Naive B cell (primary cell): ENCODE measurements around the gene PDE7B. TPM values are rescaled to one million over a fixed set of nuclear protein-coding genes. Genes with fewer than 3 reads are reported as not detected.

Experiments used
- ATAC-seq, 2 donors: fragments of 150-1000 bp; cut with Tn5 transposase; 2 replicates each; pipeline ENCODE4 v1.10.0; 2021; ENCODE audit warnings: low read depth in 2 of 2, mild to moderate bottlenecking in 2 of 2, moderate library complexity in 2 of 2
- DNase-seq: peaks from one replicate; pipeline ENCODE4 v3.0.0; 2022
- H3K27ac Mint-ChIP-seq, 6 donors: one replicate each; pipeline ENCODE4 v1.8.0; 2020 to 2022; ENCODE audit warnings: mild to moderate bottlenecking in 6 of 6, mixed read lengths in 6 of 6, moderate library complexity in 5 of 6, inconsistent platforms in 2 of 6
- H3K27me3 Mint-ChIP-seq, 3 donors: one replicate each; pipeline ENCODE4 v1.8.0; 2021 to 2022; ENCODE audit warnings: mixed read lengths in 3 of 3, mild to moderate bottlenecking in 1 of 3
- H3K36me3 Mint-ChIP-seq, 2 donors: one replicate each; pipeline ENCODE4 v1.8.0; 2020 to 2022; ENCODE audit warnings: mixed read lengths in 2 of 2, inconsistent platforms in 1 of 2, mild to moderate bottlenecking in 1 of 2
- H3K4me1 Mint-ChIP-seq, 3 donors: one replicate each; pipeline ENCODE4 v1.8.0; 2020 to 2022; ENCODE audit warnings: mixed read lengths in 3 of 3, inconsistent platforms in 1 of 3, mild to moderate bottlenecking in 1 of 3, moderate library complexity in 1 of 3
- H3K4me3 Mint-ChIP-seq, 8 donors: one replicate each; pipeline ENCODE4 v1.8.0; 2020 to 2022; ENCODE audit warnings: mild to moderate bottlenecking in 8 of 8, mixed read lengths in 8 of 8, moderate library complexity in 8 of 8, inconsistent platforms in 2 of 8
- H3K9me3 Mint-ChIP-seq, 7 donors: one replicate each; pipeline ENCODE4 v1.8.0; 2020 to 2022; ENCODE audit warnings: mixed read lengths in 7 of 7, mild to moderate bottlenecking in 5 of 7, inconsistent platforms in 2 of 7, moderate library complexity in 1 of 7
- polyA plus RNA-seq, 6 donors: library from polyadenylated mRNA; unstranded; fragments of 300-500 nt; fragmentation: Illumina TruSeq; gene quantifications; one replicate each; pipeline ENCODE4 v1.2.3, GENCODE V29; 2021; ENCODE audit warnings: low read depth in 6 of 6

The PDE7B gene
- polyA plus RNA-seq, 6 donors from 2014 or later: 0.10 to 3.8 (median 3.0) TPM

GRCh38 chr6:135994857-135995544 is 143.5 kb downstream of the PDE7B start:
- Mint-ChIP-seq H3K27me3 (no peaks in the 10 kb centered on the region), H3K4me3 (no peak overlapping the region), H3K27ac (peak overlapping the region in 1 of 6 donors; percentile 25), H3K9me3 (peaks cover 5 to 15% (median 8%) of the 10 kb centered on the region in 7 donors), H3K36me3 (peaks cover 5 to 15% of the 10 kb centered on the region in 2 donors), H3K4me1 (peaks cover 11 to 15% (median 11%) of the 10 kb centered on the region in 3 donors)
- ATAC-seq: no peak
- DNase-seq: no peak

- Mint-ChIP-seq H3K36me3 (peaks cover 5 to 13% of the 10 kb centered on the region in 2 donors), H3K4me3 (no peak overlapping the region), H3K9me3 (peaks cover 5 to 19% (median 11%) of the 10 kb centered on the region in 7 donors), H3K27me3 (no peaks in the 10 kb centered on the region), H3K27ac (no peak overlapping the region), H3K4me1 (peaks cover 9 to 15% (median 11%) of the 10 kb centered on the region in 3 donors)
- DNase-seq (no peak), ATAC-seq (no peak)
Measured at GRCh38 chr6:135995545-135995898, 144.0 kb downstream of the PDE7B start.

- H3K4me1 Mint-ChIP-seq: peaks cover 5 to 15% (median 11%) of the 10 kb centered on the region in 3 donors
- no peak for ATAC-seq
- no peak for DNase-seq
- H3K4me3 Mint-ChIP-seq: no peak overlapping the region
- H3K27ac Mint-ChIP-seq: no peak overlapping the region
- H3K36me3 Mint-ChIP-seq: peaks cover 5 to 9% of the 10 kb centered on the region in 2 donors
- no peaks in the 10 kb centered on the region for H3K27me3 Mint-ChIP-seq
- peaks cover 5 to 20% (median 13%) of the 10 kb centered on the region in 7 donors for H3K9me3 Mint-ChIP-seq
Measured at GRCh38 chr6:135996668-135997067, 145.2 kb downstream of the PDE7B start.

- Mint-ChIP-seq H3K4me1 (peaks cover 0 to 3% (median 0%) of the 10 kb centered on the region in 3 donors), H3K4me3 (no peak overlapping the region), H3K36me3 (peaks cover 5 to 9% of the 10 kb centered on the region in 2 donors), H3K27ac (no peak overlapping the region), H3K27me3 (no peaks in the 10 kb centered on the region), H3K9me3 (peaks cover 5 to 25% (median 16%) of the 10 kb centered on the region in 7 donors)
- ATAC-seq (no peak), DNase-seq (no peak)
Measured at GRCh38 chr6:135999393-135999792, 147.9 kb downstream of the PDE7B start.

GRCh38 chr6:136007345-136007744 is 155.8 kb downstream of the PDE7B start:
- DNase-seq (no peak), ATAC-seq (no peak)
- H3K4me1 Mint-ChIP-seq: peaks cover 0 to 13% (median 5%) of the 10 kb centered on the region in 3 donors
- H3K27me3 Mint-ChIP-seq: no peaks in the 10 kb centered on the region
- peaks cover 0 to 26% (median 20%) of the 10 kb centered on the region in 7 donors for H3K9me3 Mint-ChIP-seq
- no peak overlapping the region for H3K4me3 Mint-ChIP-seq
- H3K27ac Mint-ChIP-seq: no peak overlapping the region
- peaks cover 6 to 10% of the 10 kb centered on the region in 2 donors for H3K36me3 Mint-ChIP-seq

GRCh38 chr6:136011475-136011874 is 160.0 kb downstream of the PDE7B start:
- Mint-ChIP-seq H3K27me3 (no peaks in the 10 kb centered on the region), H3K9me3 (peaks cover 0 to 15% (median 13%) of the 10 kb centered on the region in 7 donors), H3K4me3 (no peak overlapping the region), H3K4me1 (peaks cover 0 to 17% (median 5%) of the 10 kb centered on the region in 3 donors), H3K36me3 (peaks cover 4 to 10% of the 10 kb centered on the region in 2 donors), H3K27ac (no peak overlapping the region)
- ATAC-seq: no peak
- DNase-seq: no peak

- Mint-ChIP-seq H3K27ac (peak overlapping the region in 1 of 6 donors; percentile 81), H3K36me3 (peaks cover 0 to 3% of the 10 kb centered on the region in 2 donors)
Measured at GRCh38 chr6:136012198-136012887, 160.8 kb downstream of the PDE7B start.

GRCh38 chr6:136012943-136013342 is 161.4 kb downstream of the PDE7B start:
- H3K4me3 Mint-ChIP-seq: no peak overlapping the region
- ATAC-seq (no peak), DNase-seq (no peak)
- H3K27me3 Mint-ChIP-seq: no peaks in the 10 kb centered on the region
- H3K27ac Mint-ChIP-seq: peak overlapping the region in 1 of 6 donors; percentile 48
- H3K9me3 Mint-ChIP-seq: peaks cover 0 to 5% (median 1%) of the 10 kb centered on the region in 7 donors
- H3K4me1 Mint-ChIP-seq: peaks cover 0 to 17% (median 5%) of the 10 kb centered on the region in 3 donors
- H3K36me3 Mint-ChIP-seq: no peaks in the 10 kb centered on the region

More at GRCh38 chr6:136012198-136012887, 160.8 kb downstream of the PDE7B start:
- Mint-ChIP-seq H3K4me1 (peaks cover 0 to 17% (median 5%) of the 10 kb centered on the region in 3 donors), H3K9me3 (peaks cover 0 to 9% (median 5%) of the 10 kb centered on the region in 7 donors), H3K27me3 (no peaks in the 10 kb centered on the region), H3K4me3 (no peak overlapping the region)
- DNase-seq (no peak), ATAC-seq (no peak)

- Mint-ChIP-seq H3K9me3 (peaks cover 0 to 4% (median 0%) of the 10 kb centered on the region in 7 donors), H3K4me1 (peaks cover 0 to 15% (median 5%) of the 10 kb centered on the region in 3 donors), H3K36me3 (no peaks in the 10 kb centered on the region), H3K27ac (no peak overlapping the region), H3K4me3 (no peak overlapping the region), H3K27me3 (no peaks in the 10 kb centered on the region)
- no peak for DNase-seq
- no peak for ATAC-seq
Measured at GRCh38 chr6:136014454-136015437, 163.2 kb downstream of the PDE7B start.

GRCh38 chr6:136015531-136015930 is 164.0 kb downstream of the PDE7B start:
- Mint-ChIP-seq H3K27ac (no peak overlapping the region), H3K9me3 (no peaks in the 10 kb centered on the region), H3K4me1 (peaks cover 0 to 10% (median 5%) of the 10 kb centered on the region in 3 donors), H3K4me3 (no peak overlapping the region), H3K36me3 (no peaks in the 10 kb centered on the region), H3K27me3 (no peaks in the 10 kb centered on the region)
- ATAC-seq: no peak
- no peak for DNase-seq

- ATAC-seq (no peak), DNase-seq (no peak)
- Mint-ChIP-seq H3K9me3 (no peaks in the 10 kb centered on the region), H3K36me3 (no peaks in the 10 kb centered on the region), H3K4me1 (peaks cover 0 to 5% (median 4%) of the 10 kb centered on the region in 3 donors), H3K27me3 (no peaks in the 10 kb centered on the region), H3K27ac (no peak overlapping the region), H3K4me3 (no peak overlapping the region)
Measured at GRCh38 chr6:136016228-136017225, 165.0 kb downstream of the PDE7B start.

- no peak for ATAC-seq
- H3K27ac Mint-ChIP-seq: no peak overlapping the region
- H3K36me3 Mint-ChIP-seq: no peaks in the 10 kb centered on the region
- no peaks in the 10 kb centered on the region for H3K9me3 Mint-ChIP-seq
- no peak overlapping the region for H3K4me3 Mint-ChIP-seq
- H3K4me1 Mint-ChIP-seq: peaks cover 6 to 14% (median 10%) of the 10 kb centered on the region in 3 donors
- H3K27me3 Mint-ChIP-seq: no peaks in the 10 kb centered on the region
- no peak for DNase-seq
Measured at GRCh38 chr6:136020691-136021090, 169.2 kb downstream of the PDE7B start.
